ENCODE results near the gene LPAR1. TPM values are rescaled to one million over a fixed set of nuclear protein-coding genes. Genes with fewer than 3 reads are reported as not detected.
"Not testable (repeated sequence)": the region's sequence is repeated elsewhere in the genome, so short reads cannot be mapped to it uniquely, and the experiment has no call there.

Gene LPAR1
- total RNA-seq, 1 donor from 2014 or later: 13.8 TPM

GRCh38 chr9:110856772-110857171 lies 181.5 kb downstream of the LPAR1 start:
- ATAC-seq (no peak), DNase-seq (ENCODE audit: missing footprints) (no peak)
- intact Hi-C loops (cut with DNase I): no loop called here

- ATAC-seq: no peak
- no peak for DNase-seq (ENCODE audit: missing footprints)
Measured at GRCh38 chr9:110850401-110851135, 187.7 kb downstream of the LPAR1 start.

GRCh38 chr9:110847671-110848070 lies 190.6 kb downstream of the LPAR1 start:
- ATAC-seq: no peak
- no peak for DNase-seq (ENCODE audit: missing footprints)
- intact Hi-C loops (cut with DNase I): no loop called here

More at GRCh38 chr9:110850401-110851135, 187.7 kb downstream of the LPAR1 start:
- intact Hi-C loops (cut with DNase I): no loop called here

GRCh38 chr9:110846215-110846614 lies 192.1 kb downstream of the LPAR1 start:
- DNase-seq (ENCODE audit: missing footprints): no peak
- intact Hi-C loops (cut with DNase I): no loop called here
- no peak for ATAC-seq

GRCh38 chr9:110844121-110844520 lies 194.1 kb downstream of the LPAR1 start:
- no peak for ATAC-seq
- intact Hi-C loops (cut with DNase I): no loop called here
- DNase-seq (ENCODE audit: missing footprints): no peak

GRCh38 chr9:110842986-110843385 lies 195.3 kb downstream of the LPAR1 start:
- intact Hi-C loops (cut with DNase I): no loop called here
- DNase-seq (ENCODE audit: missing footprints) (no peak), ATAC-seq (no peak)

- ATAC-seq: no peak
- intact Hi-C loops (cut with DNase I): no loop called here
Measured at GRCh38 chr9:110842169-110842568, 196.1 kb downstream of the LPAR1 start.

GRCh38 chr9:110837401-110838005 lies 200.8 kb downstream of the LPAR1 start:
- ATAC-seq (no peak), DNase-seq (ENCODE audit: missing footprints) (no peak)
- intact Hi-C loops (cut with DNase I): no loop called here

More at GRCh38 chr9:110842169-110842568, 196.1 kb downstream of the LPAR1 start:
- DNase-seq (ENCODE audit: missing footprints): no peak

GRCh38 chr9:110835859-110836271 lies 202.4 kb downstream of the LPAR1 start:
- ATAC-seq (no peak), DNase-seq (ENCODE audit: missing footprints) (no peak)
- intact Hi-C loops (cut with DNase I): no loop called here

- DNase-seq (ENCODE audit: missing footprints) (no peak), ATAC-seq (no peak)
- intact Hi-C loops (cut with DNase I): no loop called here
Measured at GRCh38 chr9:110835404-110835803, 202.9 kb downstream of the LPAR1 start.

- ATAC-seq (no peak), DNase-seq (ENCODE audit: missing footprints) (no peak)
- intact Hi-C loops (cut with DNase I): no loop called here
Measured at GRCh38 chr9:110832926-110833325, 205.3 kb downstream of the LPAR1 start.

GRCh38 chr9:110830495-110830894 lies 207.8 kb downstream of the LPAR1 start:
- DNase-seq (ENCODE audit: missing footprints): no peak
- intact Hi-C loops (cut with DNase I): no loop called here
- ATAC-seq: no peak

GRCh38 chr9:110828264-110828663 lies 210.0 kb downstream of the LPAR1 start:
- peak; percentile 83 for ATAC-seq
- DNase-seq (ENCODE audit: missing footprints): no peak
- intact Hi-C loops (cut with DNase I): no loop called here

- intact Hi-C loops (cut with DNase I); DNase-seq (ENCODE audit: missing footprints); ATAC-seq: not testable (repeated sequence)
Measured at GRCh38 chr9:110826400-110826799, 211.9 kb downstream of the LPAR1 start.

- intact Hi-C loops (cut with DNase I): no loop called here
- ATAC-seq (no peak), DNase-seq (ENCODE audit: missing footprints) (no peak)
Measured at GRCh38 chr9:110825950-110826349, 212.3 kb downstream of the LPAR1 start.

- DNase-seq (ENCODE audit: missing footprints); intact Hi-C loops (cut with DNase I); ATAC-seq: not testable (repeated sequence)
Measured at GRCh38 chr9:110825129-110825528, 213.1 kb downstream of the LPAR1 start.
